K562 (cell line): ENCODE measurements around the gene CCDC171. TPM values are rescaled to one million over a fixed set of nuclear protein-coding genes. Genes with fewer than 3 reads are reported as not detected.

Experiments used
- ATAC-seq: fragments of 200-7000 bp; cut with Tn5 transposase; 3 replicates; pipeline ENCODE4 v1.9.1; 2020; ENCODE audit warnings: moderate library complexity
- BruUV-seq: library from RNA; stranded (reverse); fragments of 400-500 nt; replicated peaks from 2 replicates; lab custom pipeline; 2021; lab: Mats Ljungman, UMichigan
- CTCF ChIA-PET: fragments of 300-600 bp; formaldehyde crosslinking; extraction: SDS; loops from one replicate; lab custom pipeline; 2021; ENCODE audit warnings: low intra/inter-chr PET ratio; lab: Yijun Ruan, JAX
- POLR2A ChIA-PET: fragments of 300-600, 350-650 bp; sonication (Branson Sonifier 250); formaldehyde crosslinking; extraction: SDS; loops from one replicate; lab custom pipeline; 2021; ENCODE audit warnings: antibody characterized with exemption, inconsistent platforms; lab: Yijun Ruan, JAX
- DNase-seq, 4 experiments: peaks; one replicate each; pipeline versions ENCODE4 v3.0.0 to v3.0.0-alpha.2; 2011 to 2018; ENCODE audit warnings: low spot score in 3 of 4, mixed read lengths in 3 of 4; ENCODE audit errors: extremely low read depth in 1 of 4
- FAIRE-seq: peaks from 2 replicates; lab custom pipeline; 2011; peaks lifted over from hg19 to GRCh38; lab: Jason Lieb, UNC
- H2AFZ ChIP-seq: 2 replicates; pipeline ENCODE4 v1.6.0; 2011; ENCODE audit warnings: low read depth, low read length, control low read depth, inconsistent platforms
- H3K27ac ChIP-seq: fragments of 200-600 bp; 3 replicates; pipeline ENCODE4 v1.8.0; 2011; ENCODE audit warnings: low read depth, mild to moderate bottlenecking, control low read depth, inconsistent platforms, low read length, moderate library complexity, mixed read lengths; ENCODE audit errors: extremely low read depth
- H3K27me3 ChIP-seq, 2 experiments: fragments of 300-600 bp in 1 of 2; 2 replicates in 1 of 2; 3 replicates in 1 of 2; pipeline versions ENCODE4 v1.6.0 to v1.8.0; 2011; ENCODE audit warnings: inconsistent platforms in 2 of 2, low read length in 2 of 2, mild to moderate bottlenecking in 1 of 2, mixed read lengths in 1 of 2, moderate library complexity in 1 of 2; ENCODE audit not compliant: control insufficient read depth in 2 of 2, insufficient read depth in 2 of 2
- H3K36me3 ChIP-seq: fragments of 300-600 bp; 3 replicates; pipeline ENCODE4 v1.8.0; 2011; ENCODE audit warnings: mild to moderate bottlenecking, low read length, inconsistent platforms; ENCODE audit not compliant: control insufficient read depth, insufficient read depth
- H3K4me1 ChIP-seq, 2 experiments: fragments of 200-600 bp in 1 of 2; replicated peaks in 1 of 2; 2 replicates in 1 of 2; 3 replicates in 1 of 2; pipeline versions ENCODE4 v1.5.1 to v1.8.0; 2011; ENCODE audit warnings: inconsistent platforms in 2 of 2, low read length in 2 of 2, mild to moderate bottlenecking in 1 of 2, mixed read lengths in 1 of 2, moderate library complexity in 1 of 2; ENCODE audit not compliant: control insufficient read depth in 2 of 2, insufficient read depth in 2 of 2
- H3K4me2 ChIP-seq: 2 replicates; pipeline ENCODE4 v1.6.1; 2011; ENCODE audit warnings: low read length, control low read depth, inconsistent platforms, mixed read lengths; ENCODE audit not compliant: insufficient read depth
- H3K4me3 ChIP-seq: fragments of 200-600 bp; sonication (generic), shearing (Covaris generic); 2 replicates; pipeline ENCODE4 v1.5.1; 2016; ENCODE audit warnings: control low read depth, inconsistent platforms
- H3K79me2 ChIP-seq: fragments of 200-600 bp; 3 replicates; pipeline ENCODE4 v1.8.0; 2011; ENCODE audit warnings: low read length, inconsistent platforms; ENCODE audit not compliant: control insufficient read depth, insufficient read depth
- H3K9ac ChIP-seq, 2 experiments: 2 replicates each; pipeline versions ENCODE4 v1.6.0 to v1.6.1; 2011; ENCODE audit warnings: low read depth in 2 of 2, low read length in 2 of 2, control low read depth in 1 of 2, inconsistent platforms in 1 of 2, mild to moderate bottlenecking in 1 of 2, mixed read lengths in 1 of 2; ENCODE audit not compliant: insufficient read depth in 1 of 2
- H3K9me1 ChIP-seq: one replicate; pipeline ENCODE4 v1.6.0; 2011; ENCODE audit warnings: inconsistent platforms, mild to moderate bottlenecking, low read length, moderate library complexity; ENCODE audit not compliant: control insufficient read depth, insufficient read depth
- H3K9me3 ChIP-seq: replicated peaks from 2 replicates; pipeline ENCODE4 v1.5.1; 2011; ENCODE audit warnings: low read depth, low read length, inconsistent platforms; ENCODE audit not compliant: control insufficient read depth, insufficient read depth
- H4K20me1 ChIP-seq: replicated peaks from 2 replicates; pipeline ENCODE4 v1.6.1; 2011; ENCODE audit warnings: low read length, inconsistent platforms, mixed read lengths; ENCODE audit not compliant: control insufficient read depth, insufficient read depth
- BDP1 ChIP-seq: IDR thresholded peaks from 3 replicates; pipeline ENCODE4 v1.6.1; 2011; ENCODE audit not compliant: insufficient read length, insufficient read depth
- HNRNPH1 ChIP-seq: fragments of 200-400 bp; formaldehyde crosslinking; optimal IDR thresholded peaks from 2 replicates; pipeline ENCODE3; 2017; ENCODE audit warnings: low read depth, mild to moderate bottlenecking, low read length, moderate library complexity
- HNRNPL ChIP-seq: fragments of 200-400 bp; formaldehyde crosslinking; IDR thresholded peaks from 2 replicates; pipeline ENCODE4 v1.6.1; 2017; ENCODE audit warnings: low read depth, mild to moderate bottlenecking, low read length
- KDM5B ChIP-seq: fragments of 200-600 bp; sonication (generic); IDR thresholded peaks from 2 replicates; pipeline ENCODE4 v1.6.1; 2012; ENCODE audit warnings: low read depth, mild to moderate bottlenecking, moderate library complexity, low read length, control low read depth, inconsistent platforms; ENCODE audit not compliant: insufficient replicate concordance
- PHB ChIP-seq: fragments of 250-450 bp; sonication (Bioruptor Pico); IDR thresholded peaks from 2 replicates; pipeline ENCODE4 v1.5.0; 2021
- RNF2 ChIP-seq: sonication (generic); IDR thresholded peaks from 2 replicates; pipeline ENCODE4 v1.6.1; 2016
- SMARCA4 ChIP-seq: fragments of 450-650 bp; IDR thresholded peaks from 2 replicates; pipeline ENCODE4 v1.6.1; 2016
- ZNF830 ChIP-seq: fragments of 250-450 bp; sonication (Bioruptor Pico); IDR thresholded peaks from 2 replicates; pipeline ENCODE4 v1.5.0; 2021; ENCODE audit warnings: mild to moderate bottlenecking
- WGBS: fragments of 100-300 bp; shearing (Covaris generic); methylation state at CpG from one replicate; pipeline ENCODE4 v1.1.6; 2016; ENCODE audit warnings: low coverage, mixed read lengths; ENCODE audit not compliant: insufficient coverage; ENCODE audit errors: missing lambda C conversion rate; 5-methylcytosine and 5-hydroxymethylcytosine counted together
- in situ Hi-C: fragments of 300-500 bp; cut with MboI; formaldehyde crosslinking; loops from 4 replicates; pipeline ENCODE4 v1.15.0; 2018; ENCODE audit warnings: inconsistent platforms, mixed read lengths
- intact Hi-C: fragments of 100-400 bp; cut with micrococcal nuclease; formaldehyde crosslinking; loops from 2 replicates; pipeline ENCODE4 v1.14.2; 2022
- polyA plus RNA-seq, 8 experiments: library from polyadenylated mRNA; depleted of rRNA in 4 of 8; stranded (reverse) in 5 of 8; unstranded in 3 of 8; fragments of >200 nt; fragmentation: Nextera tagmentation in 2 of 8; fragmentation: Illumina TruSeq in 1 of 8; extraction: Ambion mirVana in 2 of 8; extraction: Trizol in 1 of 8; gene quantifications; 2 replicates each; pipeline versions ENCODE4 v1.2.1 to v1.2.3, GENCODE V29; 2011 to 2014; ENCODE audit warnings: inconsistent platforms in 1 of 8, missing spikeins in 1 of 8
- total RNA-seq, 7 experiments: library from RNA; depleted of rRNA in 6 of 7; stranded (reverse); fragments of >200 nt in 6 of 7; fragmentation: Illumina TruSeq in 2 of 7; extraction: Trizol in 2 of 7; gene quantifications; 2 replicates each; pipeline versions ENCODE4 v1.2.1 to v1.2.3, GENCODE V29; 2011 to 2021; ENCODE audit warnings: low replicate concordance in 1 of 7
- TF ChIP-seq, protein P1 (sequence below): IDR thresholded peaks from 2 replicates; pipeline ENCODE4 v1.6.1; 2011; ENCODE audit not compliant: insufficient read length; ENCODE audit errors: extremely low read depth

Gene CCDC171
- total and polyA plus RNA-seq, 9 of the 15 experiments (the other 6 are each of a cell fraction or from before 2014, with no cell fraction given): 0.08 to 3.8 (median 0.27) TPM

DNA sequence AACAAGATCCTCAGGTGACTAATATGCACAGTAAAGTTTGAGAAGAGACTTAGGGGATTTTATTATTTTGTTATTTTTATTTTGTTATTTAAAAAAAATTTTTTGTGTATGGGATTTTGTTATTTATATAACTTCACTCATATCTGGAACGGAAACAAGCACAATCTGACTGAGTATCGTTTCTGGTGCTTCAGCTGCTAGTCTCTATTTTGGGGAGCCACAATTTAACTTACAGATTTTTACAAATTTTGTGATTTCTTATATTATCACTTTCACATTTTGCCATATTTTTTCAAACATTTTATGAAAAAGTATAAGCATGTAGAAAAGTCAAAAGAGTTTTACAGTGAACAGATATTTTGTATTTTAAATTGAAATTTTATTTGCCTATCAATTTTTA lies 208.7 kb downstream of the CCDC171 start:
- intact Hi-C loops: no loop called here
- POLR2A ChIA-PET: no interaction called here
- 0% methylated on average over 2 of the region's 2 CpGs for whole genome bisulfite sequencing
- Histone ChIP-seq H3K4me3 (no peak overlapping the region), H2AFZ (no peak overlapping the region), H3K9me1 (no peaks in the 10 kb centered on the region), H3K4me2 (no peak overlapping the region), H3K9me3 (no peaks in the 10 kb centered on the region), H3K4me1 (no peaks in the 10 kb centered on the region), H3K27me3 (no peaks in the 10 kb centered on the region), H3K79me2 (no peaks in the 10 kb centered on the region), H3K27ac (no peak overlapping the region), H3K9ac (no peak overlapping the region), H4K20me1 (no peaks in the 10 kb centered on the region), H3K36me3 (no peaks in the 10 kb centered on the region)
- DNase-seq: no peak
- BruUV-seq: no TSS peak
- CTCF ChIA-PET: no interaction called here
- in situ Hi-C loops: no loop called here
- FAIRE-seq: no peak
- TF ChIP-seq ZNF830 (CRISPR knock-in tag) (no peak), RNF2 (no peak), BDP1 (no peak), HNRNPH1 (no peak), HNRNPL (no peak), KDM5B (no peak), SMARCA4 (no peak), PHB (CRISPR knock-in tag) (no peak)
- TF ChIP-seq, protein P1, sequence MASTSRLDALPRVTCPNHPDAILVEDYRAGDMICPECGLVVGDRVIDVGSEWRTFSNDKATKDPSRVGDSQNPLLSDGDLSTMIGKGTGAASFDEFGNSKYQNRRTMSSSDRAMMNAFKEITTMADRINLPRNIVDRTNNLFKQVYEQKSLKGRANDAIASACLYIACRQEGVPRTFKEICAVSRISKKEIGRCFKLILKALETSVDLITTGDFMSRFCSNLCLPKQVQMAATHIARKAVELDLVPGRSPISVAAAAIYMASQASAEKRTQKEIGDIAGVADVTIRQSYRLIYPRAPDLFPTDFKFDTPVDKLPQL: no peak
- ATAC-seq: no peak
